22Rv1 (cell line): ENCODE results near the gene PKNOX1.
"Not testable (repeated sequence)": the region's sequence is repeated elsewhere in the genome, so short reads cannot be mapped to it uniquely, and the experiment has no call there.

ENCODE experiments used
- H3K27ac ChIP-seq: fragments of 450-650 bp; 2 replicates; pipeline ENCODE4 v1.5.1; 2017
- CTCF ChIP-seq: fragments of 450-650 bp; IDR thresholded peaks from 2 replicates; pipeline ENCODE4 v1.5.1; 2017; ENCODE audit warnings: mild to moderate bottlenecking
- ZFX ChIP-seq: fragments of 450-650 bp; IDR thresholded peaks from 2 replicates; pipeline ENCODE4 v1.6.1; 2017; ENCODE audit warnings: antibody characterized with exemption, borderline replicate concordance

The PKNOX1 gene

GRCh38 chr21:42989816-42990650 is 15.7 kb downstream of the PKNOX1 start:
- no peak overlapping the region for H3K27ac ChIP-seq
- TF ChIP-seq CTCF (no peak), ZFX (no peak)

GRCh38 chr21:42991992-42992740 is 17.8 kb downstream of the PKNOX1 start:
- no peak overlapping the region for H3K27ac ChIP-seq

GRCh38 chr21:42993051-42993712 is 18.8 kb downstream of the PKNOX1 start:
- no peak for TF ChIP-seq ZFX
- no peak for TF ChIP-seq CTCF
- H3K27ac ChIP-seq: no peak overlapping the region

More at GRCh38 chr21:42991992-42992740, 17.8 kb downstream of the PKNOX1 start:
- no peak for TF ChIP-seq ZFX
- no peak for TF ChIP-seq CTCF

- TF ChIP-seq CTCF (no peak), ZFX (no peak)
- no peak overlapping the region for H3K27ac ChIP-seq
Observed at GRCh38 chr21:42997053-42997452, 22.7 kb downstream of the PKNOX1 start.

GRCh38 chr21:42997983-42998382 is 23.6 kb downstream of the PKNOX1 start:
- not testable (repeated sequence) for H3K27ac ChIP-seq

GRCh38 chr21:42999152-42999551 is 24.8 kb downstream of the PKNOX1 start:
- H3K27ac ChIP-seq: not testable (repeated sequence)

GRCh38 chr21:43000041-43000440 is 25.7 kb downstream of the PKNOX1 start:
- not testable (repeated sequence) for H3K27ac ChIP-seq

- no peak overlapping the region for H3K27ac ChIP-seq
- TF ChIP-seq ZFX (no peak), CTCF (no peak)
Observed at GRCh38 chr21:43001316-43001715, 27.0 kb downstream of the PKNOX1 start.

- H3K27ac ChIP-seq: no peak overlapping the region
- TF ChIP-seq CTCF: no peak
- no peak for TF ChIP-seq ZFX
Observed at GRCh38 chr21:43004926-43005325, 30.6 kb downstream of the PKNOX1 start.
